ENCODE data around the gene STH. TPM values are rescaled to one million over a fixed set of nuclear protein-coding genes. Genes with fewer than 3 reads are reported as not detected.

The STH gene
- total RNA-seq, 1 experiment from 2014 or later = not detected

DNA sequence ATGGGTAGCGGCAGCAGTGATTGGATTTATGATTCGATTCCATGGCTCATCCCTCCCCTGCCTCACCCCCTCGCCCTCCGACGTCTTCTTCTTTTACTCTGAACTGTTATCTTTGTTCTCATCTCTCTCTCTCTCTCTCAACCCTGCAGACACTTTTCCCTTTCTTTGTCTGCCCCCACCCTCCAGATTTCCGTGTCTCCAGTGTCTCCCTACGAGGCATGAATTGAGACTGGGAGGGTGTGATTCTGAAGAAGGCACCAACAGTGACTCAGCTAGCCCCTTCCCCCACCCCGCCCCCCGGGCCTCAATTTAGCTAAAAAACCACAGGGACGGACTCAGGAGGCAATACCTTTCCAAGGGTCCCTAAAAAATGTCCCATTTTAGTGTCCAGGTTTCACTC, 47.6 kb upstream of the STH start:
- ChIA-PET CTCF (no interaction called here), POLR2A (no interaction called here)
- Mint-ChIP-seq H3K4me3 (ENCODE audit: unreplicated experiment) (no peak overlapping the region), H3K4me1 (ENCODE audit: low read depth, unreplicated experiment) (no peaks in the 10 kb centered on the region), H3K36me3 (ENCODE audit: insufficient read depth, unreplicated experiment) (no peaks in the 10 kb centered on the region), H3K27me3 (ENCODE audit: insufficient read depth, unreplicated experiment) (peaks cover 16% of the 10 kb centered on the region), H3K27ac (ENCODE audit: unreplicated experiment) (no peak overlapping the region), H3K9me3 (ENCODE audit: unreplicated experiment) (no peaks in the 10 kb centered on the region)
- Histone ChIP-seq H3K4me1 (no peaks in the 10 kb centered on the region), H3K36me3 (ENCODE audit: control insufficient read depth, insufficient read depth, low read length) (no peaks in the 10 kb centered on the region), H3K4me3 (ENCODE audit: low read depth, low read length) (no peak overlapping the region), H3K9me3 (no peaks in the 10 kb centered on the region), H3K27me3 (replicated peaks; ENCODE audit: control insufficient read depth, insufficient read depth, low read length) (no peaks in the 10 kb centered on the region)
- intact Hi-C loops (cut with micrococcal nuclease; ENCODE audit: unreplicated experiment) = no loop called here
- TF ChIP-seq, protein P1, sequence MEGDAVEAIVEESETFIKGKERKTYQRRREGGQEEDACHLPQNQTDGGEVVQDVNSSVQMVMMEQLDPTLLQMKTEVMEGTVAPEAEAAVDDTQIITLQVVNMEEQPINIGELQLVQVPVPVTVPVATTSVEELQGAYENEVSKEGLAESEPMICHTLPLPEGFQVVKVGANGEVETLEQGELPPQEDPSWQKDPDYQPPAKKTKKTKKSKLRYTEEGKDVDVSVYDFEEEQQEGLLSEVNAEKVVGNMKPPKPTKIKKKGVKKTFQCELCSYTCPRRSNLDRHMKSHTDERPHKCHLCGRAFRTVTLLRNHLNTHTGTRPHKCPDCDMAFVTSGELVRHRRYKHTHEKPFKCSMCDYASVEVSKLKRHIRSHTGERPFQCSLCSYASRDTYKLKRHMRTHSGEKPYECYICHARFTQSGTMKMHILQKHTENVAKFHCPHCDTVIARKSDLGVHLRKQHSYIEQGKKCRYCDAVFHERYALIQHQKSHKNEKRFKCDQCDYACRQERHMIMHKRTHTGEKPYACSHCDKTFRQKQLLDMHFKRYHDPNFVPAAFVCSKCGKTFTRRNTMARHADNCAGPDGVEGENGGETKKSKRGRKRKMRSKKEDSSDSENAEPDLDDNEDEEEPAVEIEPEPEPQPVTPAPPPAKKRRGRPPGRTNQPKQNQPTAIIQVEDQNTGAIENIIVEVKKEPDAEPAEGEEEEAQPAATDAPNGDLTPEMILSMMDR (IDR thresholded peaks at IDR 0.05; ENCODE audit: insufficient read depth in 1 of 2, low read depth in 1 of 2, low read length in 1 of 2, severe bottlenecking in 1 of 2, unreplicated experiment in 1 of 2) = no peak
- no TSS peak for BruUV-seq (replicated peaks)
- DNase-seq = no peak

DNA sequence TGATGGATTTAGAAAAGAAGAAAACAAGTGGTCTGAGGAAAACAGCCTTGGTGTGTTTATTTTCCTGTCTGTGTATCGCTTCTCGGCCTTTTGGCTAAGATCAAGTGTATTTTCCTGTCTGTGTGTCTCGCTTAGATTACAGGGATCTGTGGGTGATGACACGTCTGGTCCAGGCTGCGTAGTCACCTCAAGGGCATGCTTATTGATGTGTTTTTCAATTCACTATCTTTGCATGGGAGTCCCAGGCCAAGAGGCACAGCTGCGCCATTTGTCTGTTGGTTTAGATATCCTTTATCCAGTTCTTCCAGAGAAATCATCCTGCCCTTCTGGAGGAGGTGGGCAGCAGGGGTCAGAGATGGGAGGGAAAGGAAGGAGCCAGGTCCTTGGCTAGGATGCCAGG, 47.1 kb upstream of the STH start:
- Histone ChIP-seq H3K4me1 (no peaks in the 10 kb centered on the region), H3K9me3 (no peaks in the 10 kb centered on the region), H3K27me3 (replicated peaks; ENCODE audit: control insufficient read depth, insufficient read depth, low read length) (no peaks in the 10 kb centered on the region), H3K4me3 (ENCODE audit: low read depth, low read length) (no peak overlapping the region), H3K36me3 (ENCODE audit: control insufficient read depth, insufficient read depth, low read length) (no peaks in the 10 kb centered on the region)
- no peaks in the 10 kb centered on the region for H3K4me1 Mint-ChIP-seq (ENCODE audit: low read depth, unreplicated experiment)
- ChIA-PET POLR2A (no interaction called here), CTCF (no interaction called here)
- BruUV-seq (replicated peaks) = no TSS peak
- no peak for DNase-seq
- intact Hi-C loops (cut with micrococcal nuclease; ENCODE audit: unreplicated experiment) = no loop called here
- H3K4me3 Mint-ChIP-seq (ENCODE audit: unreplicated experiment) = no peak overlapping the region
- TF ChIP-seq, protein P1 (IDR thresholded peaks at IDR 0.05; ENCODE audit: insufficient read depth in 1 of 2, low read depth in 1 of 2, low read length in 1 of 2, severe bottlenecking in 1 of 2, unreplicated experiment in 1 of 2) = no peak
- no peak overlapping the region for H3K27ac Mint-ChIP-seq (ENCODE audit: unreplicated experiment)
- H3K36me3 Mint-ChIP-seq (ENCODE audit: insufficient read depth, unreplicated experiment) = no peaks in the 10 kb centered on the region
- H3K9me3 Mint-ChIP-seq (ENCODE audit: unreplicated experiment) = no peaks in the 10 kb centered on the region
- H3K27me3 Mint-ChIP-seq (ENCODE audit: insufficient read depth, unreplicated experiment) = peaks cover 16% of the 10 kb centered on the region

DNA sequence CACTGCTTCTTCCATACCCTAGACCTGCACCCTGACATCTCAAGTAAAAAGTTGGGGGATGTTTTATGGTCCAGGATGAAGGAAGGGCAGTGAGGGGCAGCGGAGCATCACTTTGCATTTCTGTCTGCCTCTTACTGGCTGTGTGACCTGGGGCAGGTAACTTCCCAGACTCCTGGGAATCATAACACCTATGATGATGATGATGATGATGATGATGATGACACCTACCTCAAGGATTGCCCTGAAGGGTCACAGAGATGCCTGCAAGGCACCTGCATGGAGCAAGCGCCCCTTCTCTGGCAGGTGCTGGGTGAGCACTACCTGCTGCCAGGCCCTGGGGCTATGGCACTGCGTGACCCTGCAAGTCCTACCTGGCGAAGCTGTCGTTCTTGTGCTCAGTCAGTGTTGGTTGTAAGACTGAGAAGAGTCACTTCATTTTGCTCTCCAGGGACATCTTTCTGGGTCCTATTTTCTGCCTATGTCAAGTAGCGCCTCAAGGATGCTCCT, 46.2 kb upstream of the STH start:
- Mint-ChIP-seq H3K4me3 (ENCODE audit: unreplicated experiment) (no peak overlapping the region), H3K4me1 (ENCODE audit: low read depth, unreplicated experiment) (no peaks in the 10 kb centered on the region), H3K9me3 (ENCODE audit: unreplicated experiment) (no peaks in the 10 kb centered on the region), H3K27ac (ENCODE audit: unreplicated experiment) (no peak overlapping the region), H3K36me3 (ENCODE audit: insufficient read depth, unreplicated experiment) (no peaks in the 10 kb centered on the region), H3K27me3 (ENCODE audit: insufficient read depth, unreplicated experiment) (peaks cover 16% of the 10 kb centered on the region)
- no TSS peak for BruUV-seq (replicated peaks)
- intact Hi-C loops (cut with micrococcal nuclease; ENCODE audit: unreplicated experiment) = no loop called here
- H3K9me3 ChIP-seq = no peaks in the 10 kb centered on the region
- H3K36me3 ChIP-seq (ENCODE audit: control insufficient read depth, insufficient read depth, low read length) = no peaks in the 10 kb centered on the region
- POLR2A ChIA-PET = no interaction called here
- no peaks in the 10 kb centered on the region for H3K4me1 ChIP-seq
- no peak overlapping the region for H3K4me3 ChIP-seq (ENCODE audit: low read depth, low read length)
- DNase-seq = no peak
- TF ChIP-seq, protein P1 (IDR thresholded peaks at IDR 0.05; ENCODE audit: insufficient read depth in 1 of 2, low read depth in 1 of 2, low read length in 1 of 2, severe bottlenecking in 1 of 2, unreplicated experiment in 1 of 2) = no peak
- CTCF ChIA-PET = no interaction called here
- no peaks in the 10 kb centered on the region for H3K27me3 ChIP-seq (replicated peaks; ENCODE audit: control insufficient read depth, insufficient read depth, low read length)

Data from Caco-2 (cell line).